ENCODE results near the gene NME5. TPM values are rescaled to one million over a fixed set of nuclear protein-coding genes. Genes with fewer than 3 reads are reported as not detected.
"Not testable (repeated sequence)": the region's sequence is repeated elsewhere in the genome, so short reads cannot be mapped to it uniquely, and the experiment has no call there.

The NME5 gene
- total RNA-seq, 2 experiments from 2014 or later: not detected

DNA sequence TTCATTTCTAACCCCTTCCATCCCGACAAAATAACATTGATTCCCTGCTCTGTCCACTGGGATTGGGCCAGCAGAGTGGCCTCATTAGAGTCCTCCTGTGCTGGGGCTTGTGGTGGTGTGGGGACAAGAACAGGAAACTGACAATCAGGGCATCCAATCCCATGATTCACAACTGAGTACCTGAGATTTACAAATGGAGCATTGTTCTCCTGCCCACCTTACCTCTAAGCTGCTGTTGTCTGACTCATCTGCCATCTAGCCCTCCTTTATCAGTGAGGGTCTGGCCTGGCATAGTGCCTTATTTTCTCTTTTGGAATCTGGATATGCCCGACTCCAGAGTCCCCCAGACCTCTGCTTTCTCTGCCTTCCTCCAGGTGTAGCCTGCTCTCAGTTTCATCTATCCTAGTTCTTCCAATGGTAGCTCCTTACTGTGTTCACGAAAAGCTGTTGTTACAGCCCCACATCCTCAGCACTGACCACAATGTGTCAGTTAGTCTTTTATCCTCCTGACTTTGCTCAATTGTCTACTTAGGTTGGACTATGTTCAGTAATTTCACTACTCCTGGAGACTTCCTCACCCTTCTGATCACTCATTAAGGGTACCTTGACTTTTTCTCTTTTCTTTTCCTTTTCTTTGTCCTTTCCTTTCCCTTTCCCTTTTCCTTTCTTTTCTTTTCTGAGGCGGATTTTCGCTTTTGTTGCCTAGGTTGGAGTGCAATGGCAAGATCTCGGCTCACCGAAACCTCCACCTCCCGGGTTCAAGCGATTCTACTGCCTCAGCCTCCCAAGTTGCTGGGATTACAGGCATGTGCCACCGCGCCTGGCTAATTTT is 42.0 kb downstream of the NME5 start:
- Mint-ChIP-seq H3K27ac (no peak overlapping the region), H3K4me3 (no peak overlapping the region), H3K4me1 (ENCODE audit: low read depth) (peaks cover 6% of the 10 kb centered on the region), H3K36me3 (no peaks in the 10 kb centered on the region), H3K9me3 (no peaks in the 10 kb centered on the region), H3K27me3 (peaks cover 5% of the 10 kb centered on the region)
- no peak for DNase-seq
- ChIA-PET POLR2A (no interaction called here), CTCF (interaction anchor here (0.5 kb wide), 1 partner anchor 58 kb away, joined by 5 read pairs; no protein-coding TSS in a partner anchor)
- intact Hi-C loops (cut with micrococcal nuclease): no loop called here

DNA sequence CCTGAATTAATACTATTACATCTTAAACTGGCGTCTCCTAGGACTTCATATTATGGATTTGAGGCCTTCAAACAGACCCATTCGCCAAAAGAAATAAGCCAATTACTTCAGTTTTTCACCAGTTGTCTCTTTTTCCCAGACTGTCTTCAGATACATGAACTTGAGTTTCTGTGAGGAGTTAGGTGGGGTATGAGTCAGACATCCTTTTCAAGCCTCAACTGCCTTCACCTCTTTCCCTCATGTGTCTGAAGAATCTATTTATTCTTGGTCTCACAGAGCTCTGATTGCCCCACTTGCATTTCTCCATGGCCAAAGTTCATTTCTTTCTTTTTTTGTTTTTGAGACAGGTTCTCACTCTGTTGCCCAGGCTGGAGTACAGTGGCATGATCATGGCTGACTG is 42.9 kb downstream of the NME5 start:
- intact Hi-C loops (cut with micrococcal nuclease): no loop called here
- Mint-ChIP-seq H3K36me3 (no peaks in the 10 kb centered on the region), H3K9me3 (no peaks in the 10 kb centered on the region), H3K4me3 (no peak overlapping the region), H3K27me3 (peaks cover 5% of the 10 kb centered on the region), H3K27ac (no peak overlapping the region), H3K4me1 (ENCODE audit: low read depth) (peaks cover 6% of the 10 kb centered on the region)
- ChIA-PET CTCF (interaction anchor here (0.5 kb wide), 1 partner anchor 59 kb away, joined by 5 read pairs; no protein-coding TSS in a partner anchor), POLR2A (no interaction called here)
- DNase-seq: no peak

DNA sequence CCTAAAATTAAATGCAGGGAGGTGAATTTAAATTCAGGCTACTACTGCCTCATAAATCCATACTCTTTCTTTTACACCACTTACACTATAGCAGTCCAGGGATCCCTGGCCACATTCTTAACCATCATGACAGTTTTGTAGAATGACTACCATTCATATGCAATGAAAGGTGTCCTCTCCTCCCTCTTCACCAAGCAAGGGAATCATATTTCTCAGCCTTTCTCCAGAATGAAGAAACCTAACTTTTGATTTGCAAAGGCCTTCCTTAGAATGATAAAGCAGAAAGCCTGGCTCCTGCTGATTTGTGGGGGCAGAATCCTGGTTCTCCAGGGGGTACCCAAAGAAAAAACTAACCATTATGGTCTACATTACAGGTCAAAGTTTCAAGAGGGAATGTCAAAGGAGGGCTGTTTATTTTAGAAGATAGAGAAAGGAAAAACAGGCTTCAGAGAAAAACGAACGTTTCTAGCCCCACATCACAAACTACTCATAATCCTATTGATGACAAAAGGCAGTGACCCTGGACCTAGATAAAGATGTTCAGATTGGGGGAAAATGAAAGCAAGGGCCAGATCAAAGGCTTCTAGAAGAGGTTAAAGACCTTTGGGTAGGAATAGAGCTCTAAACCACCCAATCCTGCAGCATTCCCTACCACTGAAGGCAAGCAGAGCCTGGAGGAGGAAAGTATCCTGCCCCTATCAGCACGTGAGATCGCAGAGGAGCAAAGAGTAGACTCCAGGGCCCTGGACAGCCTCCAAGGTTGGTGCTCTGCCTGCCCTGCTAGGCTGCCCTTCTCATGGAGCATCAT is 43.9 kb downstream of the NME5 start:
- CTCF ChIA-PET: no interaction called here
- DNase-seq: no peak
- H3K27ac Mint-ChIP-seq: no peak overlapping the region
- intact Hi-C loops (cut with micrococcal nuclease): no loop called here
- no peaks in the 10 kb centered on the region for H3K36me3 Mint-ChIP-seq
- POLR2A ChIA-PET: no interaction called here
- H3K4me1 Mint-ChIP-seq (ENCODE audit: low read depth): peaks cover 6% of the 10 kb centered on the region
- H3K27me3 Mint-ChIP-seq: peaks cover 5% of the 10 kb centered on the region
- H3K4me3 Mint-ChIP-seq: no peak overlapping the region
- H3K9me3 Mint-ChIP-seq: no peaks in the 10 kb centered on the region

DNA sequence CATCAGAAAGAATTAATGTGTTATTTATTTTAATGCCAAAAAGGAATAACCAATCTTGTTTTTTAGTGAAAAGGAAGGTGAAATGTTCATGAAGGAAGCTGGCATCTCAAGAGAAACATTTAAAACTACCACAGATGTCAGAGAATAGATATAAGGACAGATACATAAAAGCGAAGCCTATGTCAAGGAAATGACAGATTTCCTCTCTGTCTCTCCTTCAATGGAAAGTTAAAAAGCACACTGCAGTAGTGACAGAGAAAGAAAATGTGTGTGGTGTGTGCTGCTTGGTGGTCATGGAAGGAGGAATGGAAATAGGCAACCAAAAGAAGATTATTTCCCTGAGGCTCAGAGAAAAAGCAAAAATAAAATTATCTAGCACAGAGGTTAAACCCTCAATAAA is 46.2 kb downstream of the NME5 start:
- Mint-ChIP-seq H3K27ac (no peak overlapping the region), H3K36me3 (no peaks in the 10 kb centered on the region), H3K9me3 (no peaks in the 10 kb centered on the region), H3K27me3 (no peaks in the 10 kb centered on the region), H3K4me1 (ENCODE audit: low read depth) (peaks cover 6% of the 10 kb centered on the region), H3K4me3 (no peak overlapping the region)
- ChIA-PET CTCF (interaction anchor here (0.5 kb wide), 1 partner anchor 14 kb away, joined by 3 read pairs; no protein-coding TSS in a partner anchor), POLR2A (no interaction called here)
- intact Hi-C loops (cut with micrococcal nuclease): no loop called here
- no peak for DNase-seq

DNA sequence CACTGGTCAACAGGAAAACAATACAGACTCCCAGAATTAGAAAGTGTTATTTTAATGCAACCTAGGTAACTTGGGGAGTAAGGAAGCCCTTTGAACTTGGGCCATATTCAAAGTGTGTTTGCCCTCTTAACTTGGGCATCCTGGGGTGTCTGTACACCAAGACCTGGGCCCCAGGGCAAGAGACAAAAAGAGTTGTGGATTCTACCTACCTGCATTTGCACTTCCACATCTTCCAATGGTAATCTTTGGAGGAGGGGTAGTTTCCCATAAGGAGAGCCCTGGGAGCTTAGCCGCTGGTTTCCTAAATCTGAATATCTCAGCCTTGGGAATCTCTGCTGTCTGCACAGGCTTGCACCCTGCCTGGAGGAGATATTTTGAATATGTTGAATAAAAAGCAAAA is 46.9 kb downstream of the NME5 start:
- intact Hi-C loops (cut with micrococcal nuclease): no loop called here
- DNase-seq: no peak
- no peak overlapping the region for H3K27ac Mint-ChIP-seq
- ChIA-PET CTCF (no interaction called here), POLR2A (no interaction called here)
- no peaks in the 10 kb centered on the region for H3K27me3 Mint-ChIP-seq
- no peak overlapping the region for H3K4me3 Mint-ChIP-seq
- peaks cover 6% of the 10 kb centered on the region for H3K4me1 Mint-ChIP-seq (ENCODE audit: low read depth)
- H3K9me3 Mint-ChIP-seq: no peaks in the 10 kb centered on the region
- H3K36me3 Mint-ChIP-seq: no peaks in the 10 kb centered on the region

DNA sequence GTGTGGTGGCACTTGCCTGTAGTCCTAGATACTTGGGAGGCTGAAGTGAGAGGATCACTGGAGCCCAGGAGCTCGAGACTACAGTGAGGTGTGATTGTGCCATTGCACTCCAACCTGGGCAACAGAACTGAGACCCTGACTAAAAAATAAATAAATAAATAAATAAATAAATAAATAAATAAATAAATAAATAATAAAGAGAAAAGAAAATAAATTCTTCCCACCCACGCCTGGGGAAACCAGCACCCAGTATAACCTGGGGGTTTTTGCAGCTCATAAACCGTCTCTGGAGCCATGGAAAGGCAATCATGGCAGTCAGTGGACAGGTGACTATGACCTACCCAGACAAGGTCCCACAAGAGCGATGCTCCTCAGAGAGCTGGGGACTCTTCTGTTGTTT is 47.5 kb downstream of the NME5 start:
- ChIA-PET POLR2A (no interaction called here), CTCF (interaction anchor here (1.4 to 2.1 kb wide), 2 partner anchors 15 to 26 kb away, joined by 3 to 10 read pairs; no protein-coding TSS in a partner anchor)
- no peaks in the 10 kb centered on the region for H3K9me3 Mint-ChIP-seq
- H3K4me3 Mint-ChIP-seq: no peak overlapping the region
- no peak for DNase-seq
- intact Hi-C loops (cut with micrococcal nuclease): no loop called here
- peaks cover 6% of the 10 kb centered on the region for H3K4me1 Mint-ChIP-seq (ENCODE audit: low read depth)
- no peaks in the 10 kb centered on the region for H3K27me3 Mint-ChIP-seq
- no peak overlapping the region for H3K27ac Mint-ChIP-seq
- H3K36me3 Mint-ChIP-seq: no peaks in the 10 kb centered on the region

DNA sequence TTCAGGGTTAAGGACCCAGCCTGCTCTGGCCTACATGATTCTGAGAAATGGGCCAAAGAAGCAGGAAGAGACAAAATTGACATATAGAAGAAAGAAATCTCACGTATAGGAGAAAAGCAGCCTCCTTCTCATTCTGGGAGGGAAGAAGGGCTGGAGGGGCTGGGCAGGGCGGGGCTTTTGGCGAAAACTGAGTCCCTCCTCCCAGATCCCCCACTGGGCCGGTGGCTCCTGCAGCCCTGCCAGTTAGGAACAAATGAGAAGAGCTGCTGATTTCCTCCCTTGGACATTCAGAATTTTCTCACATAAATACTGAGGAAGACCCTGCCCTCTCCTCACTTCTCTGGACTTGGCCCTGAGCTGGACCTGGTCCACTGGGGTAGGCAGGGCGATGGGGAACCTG is 55.5 kb downstream of the NME5 start, which contains the start of gene WNT8A:
WNT8A (plus strand) TSS at position 332 of the 400 bp plus-strand sequence. CDS start 95 bp downstream, outside the sequence.
- no peak for DNase-seq
- H3K27me3 Mint-ChIP-seq: no peaks in the 10 kb centered on the region
- intact Hi-C loops (cut with micrococcal nuclease): no loop called here
- ChIA-PET CTCF (interaction anchor here (1.0 to 3.2 kb wide), 2 partner anchors 46 to 50 kb away, joined by 3 to 26 read pairs; no protein-coding TSS in a partner anchor), POLR2A (no interaction called here)
- no peaks in the 10 kb centered on the region for H3K36me3 Mint-ChIP-seq
- H3K4me3 Mint-ChIP-seq: no peak within 1 kb of the TSS
- H3K4me1 Mint-ChIP-seq (ENCODE audit: low read depth): peaks cover 13% of the 10 kb centered on the region
- no peaks in the 10 kb centered on the region for H3K9me3 Mint-ChIP-seq
- H3K27ac Mint-ChIP-seq: no peak within 1 kb of the TSS

DNA sequence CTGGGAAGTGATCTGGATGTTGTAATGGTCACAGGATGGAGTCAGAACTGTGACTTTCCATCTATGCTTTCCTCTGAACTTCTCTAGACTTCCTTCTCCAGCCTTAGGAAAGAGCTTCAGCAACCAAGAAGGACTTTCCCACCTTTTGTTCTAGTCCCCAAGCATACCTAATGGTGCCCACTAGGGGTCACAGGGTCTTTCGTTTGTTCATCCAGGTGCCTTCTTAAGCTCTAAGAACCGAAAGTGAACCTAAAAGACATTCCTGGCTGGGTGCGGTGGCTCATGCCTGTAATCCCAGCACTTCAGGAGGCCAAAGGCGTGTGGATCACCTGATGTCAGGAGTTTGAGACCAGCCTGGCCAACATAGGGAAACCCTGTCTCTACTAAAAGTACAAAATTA is 57.2 kb downstream of the NME5 start:
- no peak for DNase-seq
- POLR2A ChIA-PET: no interaction called here
- no peak overlapping the region for H3K4me3 Mint-ChIP-seq
- H3K36me3 Mint-ChIP-seq: no peaks in the 10 kb centered on the region
- intact Hi-C loops (cut with micrococcal nuclease): no loop called here
- H3K4me1 Mint-ChIP-seq (ENCODE audit: low read depth): peaks cover 13% of the 10 kb centered on the region
- H3K27me3 Mint-ChIP-seq: no peaks in the 10 kb centered on the region
- CTCF ChIA-PET: interaction anchor here (0.6 to 7.3 kb wide), 7 partner anchors 13 to 303 kb away, joined by 3 to 49 read pairs (median 6); partner anchors contain the start of gene FAM13B
- no peaks in the 10 kb centered on the region for H3K9me3 Mint-ChIP-seq
- peak overlapping the region; percentile 70 for H3K27ac Mint-ChIP-seq

DNA sequence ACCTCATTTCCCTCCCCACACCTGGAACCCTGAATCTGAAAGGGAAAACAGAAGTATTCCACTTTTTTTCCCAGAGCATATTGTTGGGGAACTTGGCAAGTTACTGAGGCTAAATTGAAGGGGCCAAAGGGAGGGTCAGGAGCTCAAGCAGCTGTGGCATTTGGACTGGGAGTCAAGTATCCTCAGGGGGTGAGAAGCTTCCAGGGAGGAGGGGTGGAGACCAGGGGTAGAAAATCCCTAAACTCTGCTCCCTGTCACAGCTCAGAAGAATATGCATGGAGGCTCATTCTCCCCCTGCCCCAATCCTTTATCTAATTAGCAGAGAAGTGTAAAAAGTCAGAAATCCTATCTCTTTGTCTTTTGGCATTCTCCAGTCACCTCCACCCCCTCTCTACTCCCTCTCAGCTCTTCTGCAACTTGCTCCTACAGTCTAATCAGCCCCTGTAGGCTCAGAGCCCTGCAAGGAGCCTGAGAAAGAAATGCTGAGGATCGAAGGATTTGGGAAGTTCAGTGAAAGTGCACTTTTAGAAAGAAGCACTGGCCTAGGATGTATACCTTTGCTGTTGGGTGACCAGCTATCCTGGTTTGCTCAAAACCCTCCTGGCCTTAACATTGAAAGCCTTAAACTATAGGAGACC is 61.1 kb downstream of the NME5 start:
- H3K36me3 Mint-ChIP-seq: no peaks in the 10 kb centered on the region
- no peak overlapping the region for H3K4me3 Mint-ChIP-seq
- DNase-seq: no peak
- peaks cover 13% of the 10 kb centered on the region for H3K4me1 Mint-ChIP-seq (ENCODE audit: low read depth)
- POLR2A ChIA-PET: no interaction called here
- intact Hi-C loops (cut with micrococcal nuclease): no loop called here
- H3K27ac Mint-ChIP-seq: no peak overlapping the region
- H3K9me3 Mint-ChIP-seq: no peaks in the 10 kb centered on the region
- CTCF ChIA-PET: interaction anchor here (0.6 to 7.3 kb wide), 20 partner anchors 11 to 468 kb away, joined by 3 to 90 read pairs (median 6); partner anchors contain the start of genes FAM13B and NME5
- no peaks in the 10 kb centered on the region for H3K27me3 Mint-ChIP-seq

DNA sequence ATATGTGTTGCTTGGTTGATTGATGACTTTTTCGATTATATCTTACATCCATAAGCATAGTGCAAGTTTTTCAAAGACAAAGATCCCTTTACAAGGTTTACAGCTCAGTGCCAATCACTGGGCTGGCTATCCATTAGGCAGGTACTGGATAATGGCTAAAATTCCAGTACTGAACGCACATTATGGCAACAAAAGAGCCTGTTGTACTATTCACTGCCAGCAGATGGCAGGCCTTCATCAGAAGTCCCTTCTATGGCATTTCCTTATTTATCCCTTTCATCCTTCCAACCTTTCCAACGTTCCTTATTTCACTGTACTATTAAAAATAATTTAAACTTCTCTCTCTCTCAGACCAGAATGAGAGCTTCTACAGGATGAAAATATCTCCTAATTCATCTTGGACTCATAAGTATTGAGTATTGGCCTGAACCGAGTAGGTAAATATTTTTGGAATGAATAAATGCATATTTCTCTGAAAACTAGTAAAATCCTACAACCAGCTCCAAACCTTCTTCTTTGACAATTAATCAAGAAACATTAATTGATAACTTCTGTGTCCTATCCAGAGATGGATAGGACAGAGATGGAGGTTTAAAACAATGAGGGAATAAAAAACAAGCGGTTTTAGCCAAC is 62.0 kb downstream of the NME5 start:
- ChIA-PET POLR2A (no interaction called here), CTCF (interaction anchor here (0.6 to 7.3 kb wide), 26 partner anchors 10 to 994 kb away, joined by 3 to 90 read pairs (median 6); partner anchors contain the start of genes CDC23, FAM13B and NME5)
- Mint-ChIP-seq H3K27ac (no peak overlapping the region), H3K9me3 (no peaks in the 10 kb centered on the region), H3K4me3 (no peak overlapping the region), H3K36me3 (no peaks in the 10 kb centered on the region), H3K4me1 (ENCODE audit: low read depth) (peaks cover 13% of the 10 kb centered on the region), H3K27me3 (no peaks in the 10 kb centered on the region)
- intact Hi-C loops (cut with micrococcal nuclease): loop anchor here (1.0 kb wide), 1 partner anchor 56 kb away; no protein-coding TSS in a partner anchor
- peak; percentile 67 for DNase-seq

DNA sequence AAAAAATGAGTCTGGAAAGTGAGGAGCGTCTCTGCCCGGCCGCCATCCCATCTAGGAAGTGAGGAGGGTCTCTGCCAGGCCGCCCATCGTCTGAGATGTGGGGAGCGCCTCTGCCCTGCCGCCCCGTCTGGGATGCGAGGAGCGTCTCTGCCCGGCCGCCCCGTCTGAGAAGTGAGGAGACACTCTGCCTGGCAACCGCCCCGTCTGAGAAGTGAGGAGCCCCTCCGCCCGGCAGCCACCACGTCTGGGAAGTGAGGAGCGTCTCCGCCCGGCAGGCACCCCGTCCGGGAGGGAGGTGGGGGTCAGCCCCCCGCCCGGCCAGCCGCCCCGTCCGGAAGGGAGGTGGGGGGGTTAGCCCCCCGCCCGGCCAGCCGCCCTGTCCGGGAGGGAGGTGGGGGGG is 69.2 kb downstream of the NME5 start:
- ChIA-PET CTCF (interaction anchor here (0.9 to 7.5 kb wide), 12 partner anchors 8 to 291 kb away, joined by 3 to 205 read pairs (median 10); partner anchors contain the start of gene FAM13B), POLR2A (interaction anchor here (0.8 kb wide), 1 partner anchor 403 kb away, joined by 3 read pairs; no protein-coding TSS in a partner anchor)
- H3K4me1 Mint-ChIP-seq (ENCODE audit: low read depth); DNase-seq; H3K27ac Mint-ChIP-seq; H3K27me3 Mint-ChIP-seq; H3K4me3 Mint-ChIP-seq; intact Hi-C loops (cut with micrococcal nuclease); H3K36me3 Mint-ChIP-seq; H3K9me3 Mint-ChIP-seq: not testable (repeated sequence)
